Panc1 (cell line): Measurements from ENCODE around the gene DYNC1I1.

Experiments used
- CTCF ChIP-seq: fragments of 450-650 bp; IDR thresholded peaks from 2 replicates; pipeline ENCODE4 v1.5.1; 2017; ENCODE audit warnings: mild to moderate bottlenecking
- POLR2AphosphoS5 ChIP-seq: IDR thresholded peaks from 2 replicates; pipeline ENCODE4 v1.6.1; 2012; ENCODE audit warnings: mild to moderate bottlenecking, low read depth, low read length, moderate library complexity
- REST ChIP-seq, 2 experiments: IDR thresholded peaks; 2 replicates each; pipeline ENCODE4 v1.6.1; 2011 to 2012; ENCODE audit warnings: low read depth in 2 of 2, control low read depth in 1 of 2, low read length in 1 of 2, mild to moderate bottlenecking in 1 of 2, moderate library complexity in 1 of 2; ENCODE audit not compliant: insufficient read depth in 1 of 2
- SIN3A ChIP-seq: IDR thresholded peaks from 2 replicates; pipeline ENCODE4 v1.6.1; 2012; ENCODE audit warnings: low read depth, mild to moderate bottlenecking, low read length, moderate library complexity, borderline replicate concordance; ENCODE audit not compliant: insufficient read depth
- TCF7L2 ChIP-seq: IDR thresholded peaks from 2 replicates; pipeline ENCODE4 v1.6.1; 2011; ENCODE audit warnings: mild to moderate bottlenecking, low read depth, low read length, inconsistent platforms

DNA sequence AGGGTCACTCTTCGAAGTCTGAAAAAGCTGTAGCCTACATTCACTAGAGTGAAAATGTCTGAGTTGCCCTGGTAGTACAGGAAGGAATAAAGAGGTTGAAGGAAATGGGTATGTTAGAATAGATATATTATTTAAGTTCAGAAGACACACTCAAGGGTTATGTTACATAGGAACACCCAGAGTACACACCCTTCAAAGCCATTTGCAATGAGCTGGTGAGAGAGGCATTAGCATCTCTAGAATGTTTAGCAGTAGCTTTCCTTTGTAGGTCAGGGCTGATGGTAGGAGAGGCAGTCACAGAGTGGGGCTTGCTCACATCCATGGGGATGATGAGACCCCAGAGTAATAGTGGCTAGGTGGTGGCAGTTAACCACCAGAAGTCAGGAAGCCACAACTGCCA is 328.4 kb downstream of the DYNC1I1 start:
- TF ChIP-seq CTCF, result no peak
- TF ChIP-seq REST (IDR thresholded peaks at IDR 0.05; ENCODE audit: insufficient read depth in 1 of 2, low read depth in 2 of 2, low read length in 1 of 2), result no peak
- no peak for TF ChIP-seq TCF7L2
- TF ChIP-seq SIN3A, result no peak
- no peak for TF ChIP-seq POLR2AphosphoS5
